Measurements from ENCODE around the gene KCNJ1. TPM values are rescaled to one million over a fixed set of nuclear protein-coding genes. Genes with fewer than 3 reads are reported as not detected.
A peak's percentile ranks its signal among the peaks of the same experiment; 100 is the strongest.

The KCNJ1 gene
- total RNA-seq, 1 experiment from 2014 or later, result not detected

DNA sequence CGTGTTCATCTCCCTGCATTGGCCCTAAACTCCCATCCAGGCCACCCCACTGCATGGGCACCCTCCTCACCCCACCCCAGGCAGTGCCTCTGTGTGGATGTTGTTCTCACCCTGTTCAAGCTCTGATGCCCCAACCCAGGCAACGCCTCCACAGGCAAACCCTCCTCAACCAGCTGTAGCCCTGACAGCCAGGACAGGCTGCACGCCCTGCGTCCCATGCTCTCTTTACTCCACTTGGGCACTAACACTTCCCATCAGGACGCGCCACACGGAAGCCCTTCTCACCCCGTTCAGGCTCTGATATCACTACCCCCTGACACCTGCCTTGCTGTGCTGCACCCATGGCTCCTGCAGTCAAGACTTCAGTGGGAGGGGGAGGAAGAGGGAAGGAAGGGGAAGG, 47.9 kb downstream of the KCNJ1 start:
- Histone ChIP-seq H3K4me3 (ENCODE audit: low read depth, low read length, poor library complexity, severe bottlenecking) (no peak overlapping the region), H3K9me3 (ENCODE audit: low read depth, low read length, poor library complexity, severe bottlenecking) (no peaks in the 10 kb centered on the region), H3K27ac (ENCODE audit: low read depth, low read length, poor library complexity, severe bottlenecking) (no peak overlapping the region), H3K27me3 (replicated peaks; ENCODE audit: insufficient read depth, low read depth, low read length, poor library complexity) (peaks cover 14% of the 10 kb centered on the region), H3K36me3 (ENCODE audit: insufficient read depth, low read length, poor library complexity, severe bottlenecking) (no peaks in the 10 kb centered on the region), H3K4me1 (ENCODE audit: insufficient read depth, low read length, poor library complexity, severe bottlenecking) (no peaks in the 10 kb centered on the region)
- TF ChIP-seq EZH2 (IDR thresholded peaks at IDR 0.05; ENCODE audit: borderline replicate concordance, low read depth, low read length, poor library complexity, severe bottlenecking), result no peak
- TF ChIP-seq, protein P1, sequence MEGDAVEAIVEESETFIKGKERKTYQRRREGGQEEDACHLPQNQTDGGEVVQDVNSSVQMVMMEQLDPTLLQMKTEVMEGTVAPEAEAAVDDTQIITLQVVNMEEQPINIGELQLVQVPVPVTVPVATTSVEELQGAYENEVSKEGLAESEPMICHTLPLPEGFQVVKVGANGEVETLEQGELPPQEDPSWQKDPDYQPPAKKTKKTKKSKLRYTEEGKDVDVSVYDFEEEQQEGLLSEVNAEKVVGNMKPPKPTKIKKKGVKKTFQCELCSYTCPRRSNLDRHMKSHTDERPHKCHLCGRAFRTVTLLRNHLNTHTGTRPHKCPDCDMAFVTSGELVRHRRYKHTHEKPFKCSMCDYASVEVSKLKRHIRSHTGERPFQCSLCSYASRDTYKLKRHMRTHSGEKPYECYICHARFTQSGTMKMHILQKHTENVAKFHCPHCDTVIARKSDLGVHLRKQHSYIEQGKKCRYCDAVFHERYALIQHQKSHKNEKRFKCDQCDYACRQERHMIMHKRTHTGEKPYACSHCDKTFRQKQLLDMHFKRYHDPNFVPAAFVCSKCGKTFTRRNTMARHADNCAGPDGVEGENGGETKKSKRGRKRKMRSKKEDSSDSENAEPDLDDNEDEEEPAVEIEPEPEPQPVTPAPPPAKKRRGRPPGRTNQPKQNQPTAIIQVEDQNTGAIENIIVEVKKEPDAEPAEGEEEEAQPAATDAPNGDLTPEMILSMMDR (conservative IDR thresholded peaks at IDR 0.05; ENCODE audit: low read depth, low read length), result no peak
- no peak for DNase-seq (ENCODE audit: low spot score)
- ChIA-PET POLR2A (ENCODE audit: low non-redundant PET) (no interaction called here), CTCF (no interaction called here)
- BruUV-seq (replicated peaks), result no TSS peak
- intact Hi-C loops (cut with micrococcal nuclease; ENCODE audit: unreplicated experiment), result no loop called here

DNA sequence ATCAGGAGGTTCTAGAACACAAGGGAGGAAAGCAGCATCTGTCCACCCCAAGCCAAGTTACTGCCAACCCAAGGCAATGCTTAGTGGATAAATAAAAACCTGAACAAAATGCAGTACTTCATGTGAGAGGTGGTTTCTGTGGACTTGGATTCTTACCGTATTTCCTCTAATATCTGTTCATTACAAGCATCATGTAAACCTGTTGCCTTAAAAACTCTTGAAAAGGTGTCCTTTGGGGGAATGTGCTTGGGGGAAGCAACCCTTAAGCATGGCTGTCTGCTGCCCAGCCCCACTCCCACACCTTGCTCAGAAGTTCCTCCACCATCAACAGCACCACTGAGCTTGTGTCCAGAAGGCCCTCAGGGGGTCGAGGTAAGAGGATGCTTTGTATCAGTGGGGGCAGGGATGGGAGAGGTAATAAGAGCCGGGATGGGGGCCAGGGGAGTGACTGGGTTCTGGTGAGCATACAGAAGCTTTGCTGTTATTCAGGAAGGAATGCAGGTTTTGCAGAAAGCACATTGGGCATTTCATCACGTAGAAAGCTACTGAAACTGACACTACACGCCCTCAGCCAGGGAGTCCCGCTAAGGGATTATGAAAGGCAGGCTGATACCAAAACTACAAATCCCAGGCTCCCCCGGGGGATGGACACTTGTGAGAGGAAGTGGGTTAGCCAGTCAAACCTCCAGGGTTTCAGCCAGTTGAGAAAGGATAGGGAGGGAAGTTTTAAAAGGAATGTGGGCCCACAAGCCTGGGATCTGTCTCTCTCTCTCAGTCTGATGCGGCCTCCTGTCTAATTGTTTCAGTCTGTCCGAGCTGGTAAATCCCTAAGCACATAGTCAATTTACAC, 52.0 kb downstream of the KCNJ1 start:
- H3K9me3 ChIP-seq (ENCODE audit: low read depth, low read length, poor library complexity, severe bottlenecking), result no peaks in the 10 kb centered on the region
- TF ChIP-seq, protein P1 (conservative IDR thresholded peaks at IDR 0.05; ENCODE audit: low read depth, low read length), result no peak
- TF ChIP-seq EZH2 (IDR thresholded peaks at IDR 0.05; ENCODE audit: borderline replicate concordance, low read depth, low read length, poor library complexity, severe bottlenecking), result no peak
- H3K36me3 ChIP-seq (ENCODE audit: insufficient read depth, low read length, poor library complexity, severe bottlenecking), result peaks cover 11% of the 10 kb centered on the region
- CTCF ChIA-PET, result no interaction called here
- DNase-seq (ENCODE audit: low spot score), result peak; percentile 81
- H3K4me1 ChIP-seq (ENCODE audit: insufficient read depth, low read length, poor library complexity, severe bottlenecking), result no peaks in the 10 kb centered on the region
- H3K27ac ChIP-seq (ENCODE audit: low read depth, low read length, poor library complexity, severe bottlenecking), result no peak overlapping the region
- POLR2A ChIA-PET (ENCODE audit: low non-redundant PET), result no interaction called here
- no TSS peak for BruUV-seq (replicated peaks)
- intact Hi-C loops (cut with micrococcal nuclease; ENCODE audit: unreplicated experiment), result no loop called here
- H3K27me3 ChIP-seq (replicated peaks; ENCODE audit: insufficient read depth, low read depth, low read length, poor library complexity), result peaks cover 4% of the 10 kb centered on the region
- H3K4me3 ChIP-seq (ENCODE audit: low read depth, low read length, poor library complexity, severe bottlenecking), result no peak overlapping the region

DNA sequence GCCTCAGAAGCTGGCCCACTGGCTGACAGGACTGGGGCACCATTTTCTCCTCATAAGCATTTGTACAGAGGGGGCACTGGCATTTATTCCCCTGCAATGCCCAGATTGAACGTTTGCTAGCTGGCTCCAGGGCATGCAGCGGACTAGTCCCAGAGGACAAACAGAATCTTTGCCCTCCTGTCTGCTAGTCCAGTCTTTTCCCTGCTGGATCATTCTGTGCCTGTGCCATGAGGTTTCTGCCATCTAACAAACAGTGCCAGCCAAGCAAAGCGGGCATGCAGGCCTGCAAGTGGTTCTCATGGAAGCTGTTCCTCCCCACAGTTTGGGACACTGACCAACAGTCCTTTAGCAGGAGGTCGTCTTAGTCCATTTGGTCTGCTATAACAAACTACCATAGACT, 53.4 kb downstream of the KCNJ1 start:
- Histone ChIP-seq H3K36me3 (ENCODE audit: insufficient read depth, low read length, poor library complexity, severe bottlenecking) (peaks cover 23% of the 10 kb centered on the region), H3K4me1 (ENCODE audit: insufficient read depth, low read length, poor library complexity, severe bottlenecking) (no peaks in the 10 kb centered on the region), H3K27ac (ENCODE audit: low read depth, low read length, poor library complexity, severe bottlenecking) (no peak overlapping the region), H3K4me3 (ENCODE audit: low read depth, low read length, poor library complexity, severe bottlenecking) (no peak overlapping the region), H3K9me3 (ENCODE audit: low read depth, low read length, poor library complexity, severe bottlenecking) (no peaks in the 10 kb centered on the region), H3K27me3 (replicated peaks; ENCODE audit: insufficient read depth, low read depth, low read length, poor library complexity) (no peaks in the 10 kb centered on the region)
- no TSS peak for BruUV-seq (replicated peaks)
- TF ChIP-seq, protein P1 (conservative IDR thresholded peaks at IDR 0.05; ENCODE audit: low read depth, low read length), result no peak
- DNase-seq (ENCODE audit: low spot score), result no peak
- intact Hi-C loops (cut with micrococcal nuclease; ENCODE audit: unreplicated experiment), result no loop called here
- CTCF ChIA-PET, result no interaction called here
- POLR2A ChIA-PET (ENCODE audit: low non-redundant PET), result no interaction called here

Measured in A673 (cell line).